Measurements from ENCODE around the gene AATF.

- TF ChIP-seq POLR2A (IDR thresholded peaks at IDR 0.05) (no peak), CTCF (IDR thresholded peaks at IDR 0.05) (no peak)
Observed at GRCh38 chr17:36900160-36900512, 48.6 kb upstream of the AATF start.
